Measurements from ENCODE around the gene TUT4. TPM values are rescaled to one million over a fixed set of nuclear protein-coding genes. Genes with fewer than 3 reads are reported as not detected.

The TUT4 gene
- total and polyA plus RNA-seq, 10 donors, result 31.7 to 120 (median 79.2) TPM

GRCh38 chr1:52532731-52533327, 20.1 kb downstream of the TUT4 start:
- Histone ChIP-seq H3K36me3 (peaks cover 0 to 10% (median 3%) of the 10 kb centered on the region in 6 donors), H3K4me3 (no peak overlapping the region), H3K9me3 (peaks cover 0 to 15% (median 8%) of the 10 kb centered on the region in 8 donors), H3K27ac (peak overlapping the region in 5 of 8 donors; percentile 35 to 60 (median 48)), H3K4me1 (peaks cover 0 to 66% (median 35%) of the 10 kb centered on the region in 6 donors), H3K27me3 (replicated peaks in 1 of 7) (no peaks in the 10 kb centered on the region)
- 69 to 79% (median 73%) methylated on average over 2 of the region's 2 CpGs for WGBS, 5 donors
- DNase-seq, result no peak
- TF ChIP-seq CTCF (IDR thresholded peaks at IDR 0.05 in 8 of 11, conservative IDR thresholded peaks at IDR 0.05 in 3 of 11) (no peak), POLR2AphosphoS5 (IDR thresholded peaks at IDR 0.05) (no peak), POLR2A (IDR thresholded peaks at IDR 0.05) (no peak)
- intact Hi-C loops (cut with DNase I; ENCODE audit: low total_unique reads), result no loop called here

DNA sequence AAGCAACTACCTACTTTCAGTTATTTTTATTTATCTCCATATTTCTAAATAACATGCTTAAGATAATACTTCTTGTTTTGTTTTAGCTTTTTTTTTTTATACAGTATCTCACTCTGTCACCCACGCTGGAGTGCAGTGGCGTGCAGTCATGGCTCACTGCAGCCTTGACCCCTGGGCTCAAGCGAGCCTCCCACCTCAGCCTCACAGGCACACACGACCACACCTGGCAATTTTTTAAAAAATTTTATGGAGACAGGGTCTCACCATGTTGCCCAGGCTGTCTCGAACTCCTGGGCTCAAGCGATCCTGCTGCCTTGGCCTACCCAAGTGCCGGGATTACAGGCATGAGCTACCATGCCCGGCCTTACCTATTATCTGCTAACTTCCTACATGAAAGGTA, 20.6 kb downstream of the TUT4 start:
- DNase-seq, result no peak
- Histone ChIP-seq H3K9me3 (peaks cover 0 to 15% (median 8%) of the 10 kb centered on the region in 8 donors), H3K27me3 (replicated peaks in 1 of 7) (no peaks in the 10 kb centered on the region), H3K27ac (peak overlapping the region in 5 of 8 donors; percentile 35 to 60 (median 48)), H3K4me3 (no peak overlapping the region), H3K36me3 (peaks cover 0 to 16% (median 8%) of the 10 kb centered on the region in 6 donors), H3K4me1 (peaks cover 0 to 60% (median 35%) of the 10 kb centered on the region in 6 donors)
- 74 to 86% (median 83%) methylated on average over 8 of the region's 8 CpGs for WGBS, 5 donors
- intact Hi-C loops (cut with DNase I; ENCODE audit: low total_unique reads), result no loop called here
- TF ChIP-seq POLR2AphosphoS5 (IDR thresholded peaks at IDR 0.05), result no peak
- TF ChIP-seq CTCF (IDR thresholded peaks at IDR 0.05 in 8 of 11, conservative IDR thresholded peaks at IDR 0.05 in 3 of 11), result no peak
- no peak for TF ChIP-seq POLR2A (IDR thresholded peaks at IDR 0.05)

- H3K36me3 ChIP-seq, result peaks cover 0 to 20% (median 13%) of the 10 kb centered on the region in 6 donors
- H3K9me3 ChIP-seq, result peaks cover 0 to 15% (median 8%) of the 10 kb centered on the region in 8 donors
- 67 to 82% (median 75%) methylated on average over 3 of the region's 3 CpGs for WGBS, 5 donors
- no peak for DNase-seq
- peaks cover 0 to 60% (median 35%) of the 10 kb centered on the region in 6 donors for H3K4me1 ChIP-seq
- no peaks in the 10 kb centered on the region for H3K27me3 ChIP-seq (replicated peaks in 1 of 7)
- peak overlapping the region in 4 of 8 donors; percentile 35 to 60 (median 54) for H3K27ac ChIP-seq
- TF ChIP-seq POLR2A (IDR thresholded peaks at IDR 0.05) (no peak), POLR2AphosphoS5 (IDR thresholded peaks at IDR 0.05) (no peak), CTCF (IDR thresholded peaks at IDR 0.05 in 8 of 11, conservative IDR thresholded peaks at IDR 0.05 in 3 of 11) (no peak)
- H3K4me3 ChIP-seq, result no peak overlapping the region
- intact Hi-C loops (cut with DNase I; ENCODE audit: low total_unique reads), result no loop called here
Measured at GRCh38 chr1:52531249-52531872, 21.5 kb downstream of the TUT4 start.

GRCh38 chr1:52530563-52531144, 22.2 kb downstream of the TUT4 start:
- peaks cover 0 to 26% (median 16%) of the 10 kb centered on the region in 6 donors for H3K36me3 ChIP-seq
- DNase-seq, result no peak
- TF ChIP-seq POLR2AphosphoS5 (IDR thresholded peaks at IDR 0.05) (no peak), POLR2A (IDR thresholded peaks at IDR 0.05) (no peak), CTCF (IDR thresholded peaks at IDR 0.05 in 8 of 11, conservative IDR thresholded peaks at IDR 0.05 in 3 of 11) (no peak)
- peaks cover 0 to 11% (median 7%) of the 10 kb centered on the region in 8 donors for H3K9me3 ChIP-seq
- H3K27me3 ChIP-seq (replicated peaks in 1 of 7), result no peaks in the 10 kb centered on the region
- H3K4me1 ChIP-seq, result peaks cover 0 to 60% (median 35%) of the 10 kb centered on the region in 6 donors
- intact Hi-C loops (cut with DNase I; ENCODE audit: low total_unique reads), result no loop called here
- peak overlapping the region in 3 of 8 donors; percentile 10 to 48 (median 35) for H3K27ac ChIP-seq
- no peak overlapping the region for H3K4me3 ChIP-seq
- 86 to 91% (median 89%) methylated on average over 5 of the region's 5 CpGs for WGBS, 5 donors
